Thoracic aorta (tissue), 2 donors: ENCODE measurements around the gene UNC119. TPM values are rescaled to one million over a fixed set of nuclear protein-coding genes. Genes with fewer than 3 reads are reported as not detected.

Source experiments
- ATAC-seq: fragments of 150-250 bp; one replicate; pipeline ENCODE4 v1.8.0; 2017; ENCODE audit warnings: low read depth; ENCODE audit not compliant: insufficient number of reproducible peaks, low FRiP score
- DNase-seq: peaks from one replicate; pipeline ENCODE4 v3.0.0-alpha.2; 2020; ENCODE audit warnings: low spot score
- H3K27ac ChIP-seq, 2 donors: fragments of 200-600 bp; sonication (generic); 1 replicate in 1 of 2; 2 replicates in 1 of 2; pipeline ENCODE4 v1.5.1; 2016; ENCODE audit warnings: mild to moderate bottlenecking in 2 of 2, moderate library complexity in 2 of 2
- H3K27me3 ChIP-seq: fragments of 200-600 bp; sonication (generic); replicated peaks from 2 replicates; pipeline ENCODE4 v1.6.0; 2016; ENCODE audit warnings: mild to moderate bottlenecking; ENCODE audit not compliant: insufficient read depth
- H3K36me3 ChIP-seq: fragments of 200-600 bp; sonication (generic); one replicate; pipeline ENCODE4 v1.5.1; 2016
- H3K4me1 ChIP-seq, 2 donors: fragments of 200-600 bp; sonication (generic); 1 replicate in 1 of 2; 2 replicates in 1 of 2; pipeline versions ENCODE4 v1.5.1 to v1.6.0; 2016; ENCODE audit warnings: low read depth in 2 of 2, mild to moderate bottlenecking in 1 of 2; ENCODE audit not compliant: control insufficient read depth in 1 of 2
- H3K4me3 ChIP-seq: fragments of 200-600 bp; sonication (generic); 2 replicates; pipeline ENCODE4 v1.5.1; 2016; ENCODE audit warnings: mild to moderate bottlenecking
- H3K9me3 ChIP-seq: fragments of 200-600 bp; sonication (generic); 2 replicates; pipeline ENCODE4 v1.5.1; 2016
- total RNA-seq, 2 donors: library from RNA; depleted of rRNA; stranded (reverse); fragments of >200 nt; gene quantifications; one replicate each; pipeline versions ENCODE4 v1.1.0 to v1.2.3, GENCODE V29; 2016
- TF ChIP-seq, protein P1 (sequence below): fragments of 200-600 bp; sonication (generic); IDR thresholded peaks from one replicate; pipeline ENCODE4 v1.5.1; 2019; ENCODE audit warnings: antibody characterized with exemption

Gene UNC119
- total RNA-seq, 2 donors from 2014 or later, result 27.8 to 34.9 TPM

DNA sequence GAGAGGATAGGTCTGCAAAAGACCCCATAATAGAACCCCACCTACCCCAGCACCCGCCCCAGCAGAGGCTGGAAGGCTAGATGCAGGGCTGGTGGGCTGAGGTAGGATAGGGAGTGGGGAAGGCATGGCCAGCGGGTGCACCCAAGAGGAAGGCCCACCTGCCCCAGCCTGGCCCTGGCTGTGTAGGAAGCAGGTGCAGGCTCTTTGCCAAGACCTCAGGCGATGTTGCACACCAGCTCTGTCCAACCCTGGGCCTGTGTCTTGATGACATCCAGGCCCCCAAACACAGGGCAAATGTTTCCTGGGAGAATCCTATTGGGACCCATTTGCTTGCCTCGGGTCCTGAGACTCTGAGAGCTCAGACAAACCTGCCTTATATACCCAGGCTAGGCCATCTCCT is 12.2 kb downstream of the UNC119 start:
- no peaks in the 10 kb centered on the region for H3K4me1 ChIP-seq
- TF ChIP-seq, protein P1, sequence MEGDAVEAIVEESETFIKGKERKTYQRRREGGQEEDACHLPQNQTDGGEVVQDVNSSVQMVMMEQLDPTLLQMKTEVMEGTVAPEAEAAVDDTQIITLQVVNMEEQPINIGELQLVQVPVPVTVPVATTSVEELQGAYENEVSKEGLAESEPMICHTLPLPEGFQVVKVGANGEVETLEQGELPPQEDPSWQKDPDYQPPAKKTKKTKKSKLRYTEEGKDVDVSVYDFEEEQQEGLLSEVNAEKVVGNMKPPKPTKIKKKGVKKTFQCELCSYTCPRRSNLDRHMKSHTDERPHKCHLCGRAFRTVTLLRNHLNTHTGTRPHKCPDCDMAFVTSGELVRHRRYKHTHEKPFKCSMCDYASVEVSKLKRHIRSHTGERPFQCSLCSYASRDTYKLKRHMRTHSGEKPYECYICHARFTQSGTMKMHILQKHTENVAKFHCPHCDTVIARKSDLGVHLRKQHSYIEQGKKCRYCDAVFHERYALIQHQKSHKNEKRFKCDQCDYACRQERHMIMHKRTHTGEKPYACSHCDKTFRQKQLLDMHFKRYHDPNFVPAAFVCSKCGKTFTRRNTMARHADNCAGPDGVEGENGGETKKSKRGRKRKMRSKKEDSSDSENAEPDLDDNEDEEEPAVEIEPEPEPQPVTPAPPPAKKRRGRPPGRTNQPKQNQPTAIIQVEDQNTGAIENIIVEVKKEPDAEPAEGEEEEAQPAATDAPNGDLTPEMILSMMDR, result no peak
- H3K4me3 ChIP-seq, result no peak overlapping the region
- H3K27ac ChIP-seq, result no peak overlapping the region
- DNase-seq, result no peak
- no peaks in the 10 kb centered on the region for H3K36me3 ChIP-seq
- ATAC-seq, result no peak
- H3K9me3 ChIP-seq, result no peaks in the 10 kb centered on the region
- H3K27me3 ChIP-seq, result no peaks in the 10 kb centered on the region

DNA sequence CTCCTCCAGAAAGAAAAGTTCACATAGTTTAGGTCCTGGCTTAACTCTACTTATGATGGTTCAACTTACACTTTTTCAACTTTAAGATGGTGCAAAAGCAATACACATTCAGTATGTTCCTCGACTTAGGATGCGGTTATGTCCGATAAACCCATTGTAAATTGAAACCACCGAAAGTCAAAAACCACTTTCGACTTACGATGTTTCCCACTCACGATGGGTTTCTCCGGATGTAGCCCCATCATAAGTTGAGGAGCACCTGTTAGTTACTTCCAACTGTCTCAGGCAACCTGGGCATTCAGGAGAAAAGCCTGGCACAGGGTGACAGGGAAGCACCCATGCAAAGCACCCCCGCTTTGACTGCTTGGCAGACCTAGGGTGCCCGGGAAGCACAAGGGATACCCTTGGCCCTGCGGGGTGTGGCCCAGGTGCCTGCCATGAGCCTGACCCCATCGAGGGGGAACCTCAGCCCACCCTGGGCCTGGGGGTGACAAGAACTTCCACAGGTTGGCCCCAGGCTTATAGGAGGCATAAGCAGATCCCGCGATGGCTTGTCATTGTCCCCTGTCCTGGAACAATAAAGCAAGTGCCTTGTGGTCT is 14.0 kb downstream of the UNC119 start:
- Histone ChIP-seq H3K27me3 (no peaks in the 10 kb centered on the region), H3K4me1 (no peaks in the 10 kb centered on the region), H3K27ac (no peak overlapping the region), H3K4me3 (no peak overlapping the region), H3K36me3 (no peaks in the 10 kb centered on the region), H3K9me3 (no peaks in the 10 kb centered on the region)
- no peak for DNase-seq
- ATAC-seq, result no peak
- TF ChIP-seq, protein P1, result no peak

DNA sequence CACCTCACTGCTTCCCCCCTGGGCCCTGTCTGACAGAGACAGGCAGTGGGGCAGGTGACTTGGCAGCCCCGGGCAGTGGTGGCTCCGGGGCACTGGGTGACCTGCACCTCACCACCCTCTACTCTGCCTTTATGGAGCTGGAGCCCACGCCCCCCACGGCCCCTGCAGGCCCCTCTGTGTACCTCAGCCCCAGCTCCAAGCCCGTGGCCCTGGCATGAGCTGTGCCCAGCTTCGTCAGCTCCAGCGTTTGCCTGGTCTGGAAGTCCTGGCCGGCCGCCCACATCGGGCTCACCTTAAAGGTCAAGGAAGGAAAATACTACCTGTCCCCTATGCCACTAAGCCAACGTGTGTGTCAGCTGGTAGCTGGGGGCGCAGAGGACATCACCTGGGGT is 15.2 kb downstream of the UNC119 start:
- H3K4me3 ChIP-seq, result no peak overlapping the region
- no peaks in the 10 kb centered on the region for H3K9me3 ChIP-seq
- H3K27me3 ChIP-seq, result no peaks in the 10 kb centered on the region
- no peak overlapping the region for H3K27ac ChIP-seq
- DNase-seq (no peak), ATAC-seq (no peak)
- TF ChIP-seq, protein P1, result no peak
- H3K4me1 ChIP-seq, result no peaks in the 10 kb centered on the region
- no peaks in the 10 kb centered on the region for H3K36me3 ChIP-seq

DNA sequence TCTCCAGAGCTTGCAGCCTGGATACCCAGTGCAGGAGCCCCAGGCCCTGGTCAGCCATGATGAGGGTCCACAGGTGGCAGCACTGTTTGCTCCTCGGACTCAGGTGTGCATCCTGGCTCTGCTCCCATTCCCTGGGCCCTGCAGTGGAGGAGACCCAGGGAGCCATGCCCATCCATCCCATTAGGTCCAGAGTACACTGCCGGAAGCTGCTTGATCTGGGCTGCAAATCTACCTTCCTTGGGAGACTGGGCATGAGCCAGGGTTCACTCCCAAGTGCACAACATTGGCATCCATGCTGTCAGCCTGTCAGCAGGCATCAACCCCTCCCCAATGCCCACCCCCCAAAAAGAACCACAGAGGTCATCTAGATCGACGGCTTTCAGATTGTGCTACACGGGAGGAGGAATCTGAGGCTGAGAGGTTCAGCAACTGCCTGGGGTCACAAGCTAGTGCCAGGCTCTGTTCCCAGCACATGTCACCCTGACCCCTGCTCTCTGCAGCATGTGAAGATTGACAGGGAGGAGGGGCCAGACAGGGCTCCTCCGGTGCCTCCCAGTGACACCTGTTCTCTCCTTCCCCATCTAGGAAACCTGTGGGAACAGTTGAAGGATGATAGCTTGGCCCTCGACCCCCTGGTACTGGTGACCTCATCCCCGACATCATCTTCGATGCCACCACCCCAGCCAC is 15.7 kb downstream of the UNC119 start:
- no peaks in the 10 kb centered on the region for H3K27me3 ChIP-seq
- DNase-seq (no peak), ATAC-seq (no peak)
- TF ChIP-seq, protein P1, result no peak
- no peak overlapping the region for H3K4me3 ChIP-seq
- no peak overlapping the region for H3K27ac ChIP-seq
- H3K9me3 ChIP-seq, result no peaks in the 10 kb centered on the region
- H3K4me1 ChIP-seq, result no peaks in the 10 kb centered on the region
- no peaks in the 10 kb centered on the region for H3K36me3 ChIP-seq

DNA sequence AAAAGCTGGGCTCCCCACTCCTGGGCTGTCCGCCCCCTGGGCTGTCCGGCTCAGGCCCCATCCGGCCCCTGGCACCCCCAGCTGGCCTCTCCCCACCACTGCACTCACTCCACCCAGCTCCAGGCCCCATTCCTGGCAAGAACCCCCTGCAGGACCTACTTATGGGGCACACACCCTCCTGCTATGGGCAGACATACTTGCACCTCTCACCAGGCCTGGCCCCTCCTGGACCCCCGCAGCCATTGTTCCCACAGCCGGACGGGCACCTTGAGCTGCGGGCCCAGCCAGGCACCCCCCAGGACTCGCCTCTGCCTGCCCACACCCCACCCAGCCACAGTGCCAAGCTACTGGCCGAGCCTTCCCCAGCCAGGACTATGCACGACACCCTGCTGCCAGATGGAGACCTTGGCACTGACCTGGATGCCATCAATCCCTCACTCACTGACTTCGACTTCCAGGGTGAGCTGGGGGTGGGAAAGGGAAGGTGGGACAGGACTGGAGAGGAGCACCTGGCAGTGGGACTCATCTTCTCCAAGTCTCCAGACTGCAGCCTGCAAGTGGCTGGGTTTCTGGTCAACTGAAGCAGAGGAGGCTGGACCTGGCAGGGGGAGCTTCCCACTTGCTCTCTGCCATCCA is 17.6 kb downstream of the UNC119 start:
- Histone ChIP-seq H3K27me3 (no peaks in the 10 kb centered on the region), H3K27ac (no peak overlapping the region), H3K9me3 (no peaks in the 10 kb centered on the region), H3K36me3 (no peaks in the 10 kb centered on the region), H3K4me3 (no peak overlapping the region), H3K4me1 (no peaks in the 10 kb centered on the region)
- TF ChIP-seq, protein P1, result no peak
- DNase-seq (no peak), ATAC-seq (no peak)
